GOT3 (cell line): Measurements from ENCODE around the gene DRAM1.
"Not testable (repeated sequence)": the region's sequence is repeated elsewhere in the genome, so short reads cannot be mapped to it uniquely, and the experiment has no call there.

Source experiments
- DNase-seq: peaks from one replicate; lab custom pipeline; 2025; ENCODE audit warnings: mixed read lengths; lab: John Stamatoyannopoulos, UW

The DRAM1 gene

DNA sequence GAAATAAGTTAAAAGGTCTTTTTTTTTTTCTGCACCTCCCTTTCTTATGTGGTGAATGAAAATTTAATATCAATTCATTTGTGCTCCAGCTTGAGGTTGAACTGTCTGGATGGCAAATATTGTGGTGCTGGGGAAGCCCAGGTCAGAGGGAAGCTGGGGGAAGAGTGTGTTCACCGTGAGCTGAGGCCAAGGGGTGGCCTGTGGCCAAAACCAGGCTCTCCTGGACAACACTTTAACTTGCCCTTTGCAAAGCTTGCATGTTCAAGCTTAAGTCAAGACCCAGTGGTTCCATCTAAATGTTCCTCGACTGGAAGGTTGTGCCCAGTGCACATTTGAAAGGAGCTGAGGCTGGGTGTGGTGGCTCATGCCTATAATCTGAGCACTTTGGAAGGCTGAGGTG lies 28.8 kb downstream of the DRAM1 start:
- no peak for DNase-seq

DNA sequence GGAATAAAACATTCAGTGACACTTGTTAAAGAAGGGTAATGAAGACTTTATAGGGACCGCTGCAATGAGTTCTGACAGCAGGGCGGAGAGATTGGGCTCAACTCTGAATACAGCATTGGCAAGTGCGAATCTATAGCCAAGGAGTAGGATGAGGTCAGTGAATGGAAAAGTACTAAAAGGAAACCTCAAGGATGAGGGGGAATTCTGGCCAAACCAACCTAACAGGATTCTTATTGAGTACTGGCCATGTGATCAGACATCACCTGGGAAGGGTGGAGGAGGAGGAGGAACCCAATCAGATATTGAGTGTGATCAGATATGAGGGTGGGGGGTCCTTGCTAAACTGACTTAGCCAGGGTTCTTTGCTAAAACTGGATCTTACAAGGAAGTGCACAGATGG lies 31.0 kb downstream of the DRAM1 start:
- DNase-seq: no peak

- DNase-seq: no peak
Observed at GRCh38 chr12:101909646-101910045, 32.3 kb downstream of the DRAM1 start.

DNA sequence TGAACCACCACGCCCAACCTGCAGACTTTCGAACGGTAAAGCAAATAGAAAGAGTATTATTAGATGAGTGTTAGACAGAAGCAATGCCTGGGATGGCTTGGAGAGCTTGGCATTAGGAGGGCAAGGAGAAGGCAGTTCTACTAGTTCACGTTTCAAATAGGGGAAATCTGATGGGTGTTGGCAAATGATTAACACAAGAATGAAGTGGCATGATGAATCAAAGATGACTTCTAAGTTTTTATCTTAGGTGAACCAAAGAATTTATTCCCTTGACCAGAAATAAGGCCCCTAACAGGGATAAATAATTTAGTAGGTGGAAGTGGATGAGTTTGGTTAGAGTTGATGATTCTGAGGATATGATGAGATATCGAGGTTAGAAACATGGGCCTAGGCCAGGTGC lies 38.5 kb downstream of the DRAM1 start:
- DNase-seq: no peak

DNA sequence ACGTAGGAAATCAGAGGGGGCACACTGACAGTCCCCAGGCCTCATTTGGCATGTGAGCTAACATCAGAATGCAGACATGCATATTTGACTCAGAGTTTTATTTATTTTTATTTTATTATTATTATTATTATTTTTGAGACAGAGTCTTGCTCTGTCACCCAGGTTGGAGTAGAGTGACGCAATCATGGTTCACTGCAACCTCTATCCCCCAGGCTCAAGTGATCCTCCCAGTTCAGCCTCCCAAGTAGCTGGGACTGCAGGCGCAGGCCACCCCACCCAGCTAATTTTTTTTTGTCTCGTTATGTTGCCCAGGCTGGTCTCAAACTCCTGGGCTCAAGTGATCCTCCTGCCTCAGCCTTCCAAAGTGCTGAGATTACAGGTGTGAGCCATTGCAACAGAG lies 41.4 kb downstream of the DRAM1 start:
- not testable (repeated sequence) for DNase-seq

DNA sequence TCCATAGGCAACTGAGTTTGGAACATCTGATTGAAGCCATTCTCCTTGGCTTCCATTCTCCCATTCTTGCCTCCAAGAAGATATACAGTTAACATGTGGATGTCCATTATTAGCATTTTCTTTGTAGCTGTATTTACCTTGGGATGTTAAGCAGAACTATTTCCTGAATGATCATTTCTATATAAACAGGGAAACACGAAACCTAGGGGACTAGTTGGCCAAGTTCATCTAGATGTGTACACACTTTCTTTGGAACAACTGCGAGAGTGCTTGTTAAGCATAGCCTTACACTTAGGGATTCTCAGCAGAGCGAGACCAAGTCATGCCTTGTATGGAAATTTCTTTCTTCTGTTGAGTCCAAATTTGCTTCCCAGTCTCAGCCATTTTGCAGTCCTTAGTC lies 42.1 kb downstream of the DRAM1 start:
- no peak for DNase-seq

DNA sequence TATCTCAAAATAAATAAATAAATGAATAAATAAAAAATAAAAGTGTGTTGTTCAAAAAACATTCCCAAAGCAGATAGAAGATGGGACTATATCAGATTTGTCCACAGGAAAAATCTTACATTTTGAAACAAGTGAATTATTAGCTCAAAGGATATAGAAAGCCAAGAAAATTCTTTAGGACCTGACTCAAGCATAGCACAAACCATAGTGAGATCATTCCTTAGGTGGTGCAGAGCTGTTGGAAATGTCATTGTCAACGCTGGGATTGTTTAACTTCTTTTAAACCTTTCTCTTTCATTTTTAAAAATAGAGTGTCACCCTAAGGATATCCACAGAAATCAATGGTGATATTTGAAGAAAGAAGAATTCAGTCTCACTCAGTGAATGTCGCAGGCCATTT lies 43.5 kb downstream of the DRAM1 start:
- DNase-seq: no peak

GRCh38 chr12:101923045-101923718 lies 45.8 kb downstream of the DRAM1 start:
- no peak for DNase-seq

GRCh38 chr12:101924618-101925017 lies 47.2 kb downstream of the DRAM1 start:
- no peak for DNase-seq

DNA sequence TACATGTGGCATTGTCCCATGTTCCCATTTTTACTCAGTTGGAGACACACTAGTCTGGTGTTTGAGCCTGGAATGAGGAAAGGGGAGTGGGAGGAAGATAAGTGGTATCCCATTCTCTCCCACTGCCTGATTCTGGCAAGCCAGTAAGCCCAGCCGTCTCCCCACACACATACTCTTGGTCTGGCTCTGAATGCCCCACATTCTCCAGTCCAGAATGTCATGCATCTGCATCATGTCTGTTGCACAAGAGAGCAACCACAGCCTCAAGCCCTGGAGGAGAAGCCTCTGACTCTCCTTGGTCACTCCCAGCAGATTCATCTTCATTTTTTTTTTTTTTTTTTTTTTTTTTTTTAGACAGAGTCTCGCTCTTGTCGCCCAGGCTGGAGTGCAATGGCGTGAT lies 48.0 kb downstream of the DRAM1 start:
- peak; percentile 38 for DNase-seq

- DNase-seq: no peak
Observed at GRCh38 chr12:101925935-101926334, 48.6 kb downstream of the DRAM1 start.

- DNase-seq: no peak
Observed at GRCh38 chr12:101927036-101927435, 49.7 kb downstream of the DRAM1 start.

- no peak for DNase-seq
Observed at GRCh38 chr12:101927999-101928398, 50.6 kb downstream of the DRAM1 start.

GRCh38 chr12:101928556-101928955 lies 51.2 kb downstream of the DRAM1 start:
- no peak for DNase-seq

DNA sequence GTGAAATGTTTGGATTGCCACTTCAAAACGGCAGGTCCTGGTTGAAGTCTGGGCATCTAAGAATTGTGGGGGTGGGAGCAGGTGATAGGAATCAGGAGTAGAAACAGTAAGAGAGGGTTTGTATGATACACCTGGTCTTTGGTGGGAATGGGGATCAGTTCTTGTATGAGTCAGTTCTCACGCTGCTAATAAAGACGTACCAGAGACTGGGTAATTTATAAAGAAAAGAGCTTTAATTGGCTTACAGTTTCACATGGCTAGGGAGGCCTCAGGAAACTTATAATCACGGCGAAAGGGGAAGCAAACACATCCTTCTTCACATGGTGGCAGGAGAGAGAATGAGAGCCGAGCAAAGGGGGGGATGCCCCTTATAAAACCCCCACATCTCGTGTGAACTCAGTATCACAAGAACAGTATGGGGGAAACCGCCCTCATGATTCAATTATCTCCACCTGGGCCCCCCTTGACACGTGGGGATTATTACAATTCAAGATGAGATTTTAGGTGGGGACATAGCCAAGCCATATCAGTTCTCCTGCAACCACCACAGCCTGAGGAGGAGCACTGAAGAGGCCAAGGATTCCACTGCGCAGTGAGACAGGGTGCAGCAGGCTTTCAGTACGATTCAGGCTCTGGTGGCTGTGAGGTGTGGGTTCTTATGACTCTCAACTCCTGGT lies 52.1 kb downstream of the DRAM1 start:
- no peak for DNase-seq

DNA sequence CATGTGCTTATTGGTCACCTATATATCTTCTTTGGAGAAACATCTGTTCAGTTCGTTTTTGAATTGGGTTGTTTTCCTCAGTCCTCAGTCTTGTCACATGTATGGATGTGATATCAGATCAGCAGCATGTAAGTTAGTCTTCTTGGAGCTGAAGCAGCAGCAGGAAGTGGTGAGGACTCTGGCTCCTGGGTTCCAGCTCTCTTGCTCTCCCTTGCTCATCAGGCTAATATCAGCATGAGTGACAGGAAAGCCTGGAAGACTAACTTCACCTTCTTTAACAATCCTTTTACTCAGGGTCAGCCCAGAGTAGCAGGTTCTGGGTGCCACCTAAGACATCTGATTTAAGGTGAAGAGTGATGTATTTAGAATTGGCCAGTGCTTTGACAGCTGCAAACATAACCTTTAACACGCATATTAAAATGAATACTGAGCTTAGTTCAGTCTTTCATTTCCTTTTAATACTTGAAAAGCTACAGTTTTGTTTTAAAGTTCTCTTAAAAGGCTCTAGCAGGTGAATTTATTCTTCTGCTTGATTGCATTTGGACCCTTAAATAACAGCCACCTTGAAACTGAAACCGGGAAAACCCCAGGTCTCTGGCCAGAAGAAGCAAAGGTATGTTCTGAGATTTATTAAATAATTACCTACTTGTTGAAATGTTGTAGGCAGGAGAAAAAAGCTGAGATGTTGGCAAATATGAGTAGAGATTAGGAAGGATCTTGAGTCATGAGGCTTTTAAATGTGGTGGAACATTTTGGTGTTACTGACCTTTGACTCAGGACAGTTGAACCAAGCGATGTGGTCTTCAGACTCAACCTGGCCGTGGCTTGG lies 54.3 kb downstream of the DRAM1 start:
- DNase-seq: no peak

DNA sequence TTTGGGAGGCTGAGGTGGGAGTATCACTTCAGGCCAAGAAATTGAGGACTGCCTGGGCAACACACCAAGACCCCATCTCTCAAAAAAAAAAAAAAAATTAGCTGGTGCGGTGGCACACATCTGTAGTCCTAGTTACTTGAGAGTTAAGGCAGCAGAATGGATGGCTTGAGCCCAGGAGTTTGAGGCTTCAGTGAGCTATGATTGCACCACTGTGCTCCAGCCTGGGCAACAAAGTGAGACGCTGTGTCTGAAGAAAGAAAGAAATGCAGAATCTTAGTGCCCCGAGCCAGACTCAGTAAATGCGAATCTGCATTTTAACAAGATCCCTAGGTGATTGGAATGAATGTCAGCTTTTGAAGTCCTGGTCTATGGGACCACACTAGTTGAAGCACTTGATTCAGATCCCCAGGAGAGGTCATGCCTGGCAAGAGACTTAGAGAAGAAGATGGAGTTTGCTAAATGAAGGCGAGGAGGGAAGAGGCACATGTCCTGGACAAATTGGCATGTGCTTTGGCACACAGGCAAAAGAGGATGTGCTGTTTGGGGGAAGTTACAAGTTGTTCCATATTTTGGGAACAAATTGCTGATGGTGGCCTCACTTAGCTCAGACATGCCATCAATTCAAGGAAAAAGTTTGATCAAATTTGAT lies 56.6 kb downstream of the DRAM1 start:
- DNase-seq: no peak

DNA sequence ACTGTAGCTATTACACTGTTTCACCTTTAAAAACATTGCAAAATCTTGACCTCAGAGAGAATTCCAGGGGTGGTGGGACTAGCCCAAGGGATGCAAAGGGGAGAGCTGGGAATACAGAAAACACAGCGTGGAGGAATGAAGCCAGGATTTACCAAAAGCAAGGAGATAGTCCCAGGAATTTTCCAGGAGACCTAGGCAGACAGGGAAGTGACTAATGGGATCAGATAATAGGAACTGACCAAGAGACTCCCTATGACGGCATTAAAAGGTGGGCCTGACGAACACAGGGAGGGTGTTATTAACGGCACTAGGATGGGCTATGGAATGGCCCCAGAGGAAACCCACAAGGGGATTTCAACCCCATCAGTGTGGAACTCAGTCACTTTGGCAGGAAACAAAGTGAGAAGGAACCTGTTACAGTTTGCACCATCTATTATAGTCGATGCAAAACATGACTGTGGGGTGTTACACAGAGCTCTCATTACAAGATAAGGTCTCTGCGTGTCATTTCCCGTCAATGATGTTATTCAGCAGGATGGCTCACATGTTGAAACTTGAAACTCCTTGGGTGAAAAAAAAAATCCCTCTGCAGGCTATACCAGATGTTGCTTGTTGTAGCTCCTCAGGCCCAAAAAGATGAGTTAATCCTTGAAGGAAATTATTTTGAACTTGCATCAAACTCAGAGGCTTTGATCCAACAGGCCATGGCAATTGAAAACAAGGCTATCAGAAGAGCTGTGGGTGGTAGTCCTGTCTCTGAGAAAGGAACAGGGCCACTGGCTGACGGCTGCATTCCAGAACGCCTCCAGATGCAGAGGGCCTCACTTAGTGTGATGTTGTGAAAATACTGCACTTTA lies 58.7 kb downstream of the DRAM1 start:
- no peak for DNase-seq

DNA sequence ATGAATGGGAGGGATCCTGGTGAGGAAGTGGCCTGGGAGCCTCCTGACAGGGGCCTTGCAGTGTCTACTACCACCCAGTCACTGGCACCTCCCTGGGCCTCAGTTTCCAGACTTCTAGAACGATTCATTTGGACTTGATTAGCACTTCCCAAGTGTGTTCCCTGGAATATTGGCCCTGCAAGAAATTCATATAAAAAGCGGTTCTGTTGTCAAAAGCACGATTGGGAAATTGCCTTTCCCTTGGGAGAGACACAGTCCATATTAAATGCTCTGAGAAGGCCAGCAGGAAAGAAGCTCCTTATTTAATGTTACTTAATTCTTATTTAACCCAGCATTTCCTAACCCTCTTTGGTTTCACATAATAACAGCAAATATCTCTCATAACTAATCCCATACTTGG lies 61.9 kb downstream of the DRAM1 start:
- no peak for DNase-seq

DNA sequence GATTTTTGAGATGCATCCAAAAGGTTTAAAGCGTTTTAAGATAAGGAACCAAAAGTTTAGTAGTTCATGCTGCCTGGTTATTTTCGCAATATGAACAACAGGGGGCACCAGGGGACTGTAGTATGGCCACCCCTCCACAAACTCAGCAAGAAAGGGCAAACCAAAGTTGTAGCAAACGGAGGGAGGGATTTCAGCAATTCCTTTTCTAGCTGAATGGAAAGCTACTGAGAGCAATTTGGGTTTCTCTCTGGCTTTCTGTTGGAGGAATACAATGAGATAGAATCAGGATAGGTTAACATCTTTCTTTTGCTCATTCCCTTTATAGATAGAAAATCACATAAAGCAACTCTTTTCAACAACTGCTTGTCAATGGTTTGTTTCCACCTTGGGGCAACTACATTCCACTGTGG lies 62.5 kb downstream of the DRAM1 start:
- DNase-seq: no peak

GRCh38 chr12:101940400-101940950 lies 63.1 kb downstream of the DRAM1 start:
- DNase-seq: no peak
